Stomach (tissue), 9 donors: ENCODE measurements around the gene PRKAG1. TPM values are rescaled to one million over a fixed set of nuclear protein-coding genes. Genes with fewer than 3 reads are reported as not detected.

ENCODE experiments used
- DNase-seq, 2 donors: peaks; one replicate each; pipeline versions ENCODE4 v3.0.0 to v3.0.0-alpha.2; 2013 to 2019
- H3K27ac ChIP-seq, 5 donors: fragments of 200-600 bp in 4 of 5; sonication (generic) in 4 of 5; one replicate each; pipeline ENCODE4 v1.5.1; 2013 to 2019; ENCODE audit warnings: mild to moderate bottlenecking in 1 of 5, moderate library complexity in 1 of 5
- H3K27me3 ChIP-seq, 3 donors: fragments of 200-600 bp; sonication (generic); one replicate each; pipeline ENCODE4 v1.5.1; 2017 to 2019; ENCODE audit warnings: mixed run types in 1 of 3
- H3K36me3 ChIP-seq, 4 donors: fragments of 200-600 bp; sonication (generic); 1 replicate in 3 of 4; 2 replicates in 1 of 4; pipeline ENCODE4 v1.5.1; 2016 to 2019
- H3K4me1 ChIP-seq, 4 donors: fragments of 200-600 bp; sonication (generic); one replicate each; pipeline ENCODE4 v1.5.1; 2016 to 2019
- H3K4me3 ChIP-seq, 4 donors: fragments of 200-600 bp; sonication (generic) in 3 of 4; one replicate each; pipeline ENCODE4 v1.5.1; 2016 to 2019; ENCODE audit warnings: mild to moderate bottlenecking in 1 of 4
- H3K9me3 ChIP-seq, 4 donors: fragments of 200-600 bp; sonication (generic); one replicate each; pipeline ENCODE4 v1.5.1; 2016 to 2019
- CTCF ChIP-seq, 7 experiments: fragments of 450-650 bp in 4 of 7; fragments of 200-600 bp in 3 of 7; sonication (generic) in 3 of 7; IDR thresholded peaks; one replicate each; pipeline ENCODE4 v1.5.1; 2016 to 2019; ENCODE audit warnings: antibody characterized with exemption in 7 of 7, control low read depth in 2 of 7, mild to moderate bottlenecking in 1 of 7
- EP300 ChIP-seq: sonication (generic); formaldehyde crosslinking; IDR thresholded peaks from one replicate; pipeline ENCODE4 v1.6.1; 2017; ENCODE audit warnings: antibody characterized with exemption
- POLR2A ChIP-seq, 4 donors: fragments of 450-650 bp; IDR thresholded peaks; one replicate each; pipeline ENCODE4 v1.6.1; 2016; ENCODE audit warnings: antibody characterized with exemption in 4 of 4, control low read depth in 2 of 4, mild to moderate bottlenecking in 1 of 4, moderate library complexity in 1 of 4
- POLR2AphosphoS5 ChIP-seq, 3 donors: sonication (generic); formaldehyde crosslinking; IDR thresholded peaks; one replicate each; pipeline ENCODE4 v1.6.1; 2016; ENCODE audit warnings: antibody characterized with exemption in 3 of 3
- WGBS, 5 donors: extraction: QIAGEN DNeasy Blood & Tissue Kit in 3 of 5; methylation state at CpG; one replicate each; pipeline versions ENCODE4 v1.1.5 to v1.1.7; 2013 to 2018; 5-methylcytosine and 5-hydroxymethylcytosine counted together
- intact Hi-C: fragments of 100-400 bp; cut with DNase I; formaldehyde crosslinking; loops from one replicate; pipeline ENCODE4 v1.15.1; 2023; ENCODE audit warnings: low total_unique reads
- polyA plus RNA-seq, 3 donors: library from polyadenylated mRNA; stranded (reverse); fragments of 200-250 nt; gene quantifications; one replicate each; pipeline ENCODE4 v1.2.3, GENCODE V29; 2013
- total RNA-seq, 5 donors: library from RNA; depleted of rRNA; stranded (reverse); fragments of >200 nt; gene quantifications; one replicate each; pipeline versions ENCODE4 v1.1.0 to v1.2.3, GENCODE V29; 2014 to 2016
- donor health status: healthy with polysubstance abuse.
- donor health status: Bipolar disorder and iron deficiency.
- donor health status: healthy.

PRKAG1 gene
- total and polyA plus RNA-seq, 8 donors: 5.8 to 68.7 (median 43.2) TPM

GRCh38 chr12:48997719-48998496 is 20.7 kb downstream of the PRKAG1 start:
- peaks cover 3 to 27% (median 26%) of the 10 kb centered on the region in 4 donors for H3K36me3 ChIP-seq
- H3K27ac ChIP-seq: peak overlapping the region in 2 of 5 donors; percentile 26 to 56
- no peaks in the 10 kb centered on the region for H3K9me3 ChIP-seq
- WGBS, 5 donors: 2 to 13% (median 4%) methylated on average over 9 to 57 of the region's 57 CpGs
- peak; percentile 40 to 70 for DNase-seq
- H3K27me3 ChIP-seq: peaks cover 12 to 94% (median 52%) of the 10 kb centered on the region in 3 donors
- peaks cover 38 to 54% (median 51%) of the 10 kb centered on the region in 4 donors for H3K4me1 ChIP-seq
- TF ChIP-seq EP300 (no peak), CTCF (IDR thresholded peaks at IDR 0.05) (no peak), POLR2AphosphoS5 (IDR thresholded peaks at IDR 0.05) (no peak), POLR2A (IDR thresholded peaks at IDR 0.05) (no peak)
- intact Hi-C loops: no loop called here
- peak overlapping the region; percentile 49 to 69 (median 56) for H3K4me3 ChIP-seq

GRCh38 chr12:48996794-48997718 is 21.5 kb downstream of the PRKAG1 start:
- peak; percentile 81 to 90 for DNase-seq
- Histone ChIP-seq H3K4me3 (peak overlapping the region; percentile 39 to 69 (median 50)), H3K27ac (no peak overlapping the region), H3K27me3 (peaks cover 12 to 94% (median 52%) of the 10 kb centered on the region in 3 donors), H3K36me3 (peaks cover 0 to 19% (median 18%) of the 10 kb centered on the region in 4 donors), H3K4me1 (peaks cover 38 to 54% (median 51%) of the 10 kb centered on the region in 4 donors), H3K9me3 (no peaks in the 10 kb centered on the region)
- 5 to 13% (median 7%) methylated on average over 23 to 71 of the region's 71 CpGs for WGBS, 5 donors
- peak in 5 of 7 experiments; percentile 60 to 80 (median 69) for TF ChIP-seq CTCF (IDR thresholded peaks at IDR 0.05)
- no peak for TF ChIP-seq POLR2A (IDR thresholded peaks at IDR 0.05)
- no peak for TF ChIP-seq EP300
- intact Hi-C loops: no loop called here

- WGBS, 5 donors: 6 to 7% (median 7%) methylated on average over 27 to 32 of the region's 32 CpGs
- peak; percentile 86 to 94 for DNase-seq
- H3K27me3 ChIP-seq: peaks cover 12 to 97% (median 57%) of the 10 kb centered on the region in 3 donors
- H3K36me3 ChIP-seq: peaks cover 0 to 1% (median under 1%) of the 10 kb centered on the region in 4 donors
- no peaks in the 10 kb centered on the region for H3K9me3 ChIP-seq
- TF ChIP-seq POLR2A (IDR thresholded peaks at IDR 0.05) (no peak), POLR2AphosphoS5 (IDR thresholded peaks at IDR 0.05) (peak in 1 of 3 donors; percentile 34), CTCF (IDR thresholded peaks at IDR 0.05) (peak in 5 of 7 experiments; percentile 60 to 92 (median 80)), EP300 (no peak)
- peaks cover 35 to 53% (median 49%) of the 10 kb centered on the region in 4 donors for H3K4me1 ChIP-seq
- no peak overlapping the region for H3K27ac ChIP-seq
- H3K4me3 ChIP-seq: peak overlapping the region; percentile 13 to 37 (median 26)
- intact Hi-C loops: no loop called here
Measured at GRCh38 chr12:48995086-48995879, 23.3 kb downstream of the PRKAG1 start.
